Medulla oblongata (tissue), 1 donor: Measurements from ENCODE around the gene GPX8.

ENCODE experiments used
- DNase-seq: peaks from one replicate; pipeline ENCODE4 v3.0.0-alpha.2; 2015; ENCODE audit errors: extremely low spot score

The GPX8 gene

DNA sequence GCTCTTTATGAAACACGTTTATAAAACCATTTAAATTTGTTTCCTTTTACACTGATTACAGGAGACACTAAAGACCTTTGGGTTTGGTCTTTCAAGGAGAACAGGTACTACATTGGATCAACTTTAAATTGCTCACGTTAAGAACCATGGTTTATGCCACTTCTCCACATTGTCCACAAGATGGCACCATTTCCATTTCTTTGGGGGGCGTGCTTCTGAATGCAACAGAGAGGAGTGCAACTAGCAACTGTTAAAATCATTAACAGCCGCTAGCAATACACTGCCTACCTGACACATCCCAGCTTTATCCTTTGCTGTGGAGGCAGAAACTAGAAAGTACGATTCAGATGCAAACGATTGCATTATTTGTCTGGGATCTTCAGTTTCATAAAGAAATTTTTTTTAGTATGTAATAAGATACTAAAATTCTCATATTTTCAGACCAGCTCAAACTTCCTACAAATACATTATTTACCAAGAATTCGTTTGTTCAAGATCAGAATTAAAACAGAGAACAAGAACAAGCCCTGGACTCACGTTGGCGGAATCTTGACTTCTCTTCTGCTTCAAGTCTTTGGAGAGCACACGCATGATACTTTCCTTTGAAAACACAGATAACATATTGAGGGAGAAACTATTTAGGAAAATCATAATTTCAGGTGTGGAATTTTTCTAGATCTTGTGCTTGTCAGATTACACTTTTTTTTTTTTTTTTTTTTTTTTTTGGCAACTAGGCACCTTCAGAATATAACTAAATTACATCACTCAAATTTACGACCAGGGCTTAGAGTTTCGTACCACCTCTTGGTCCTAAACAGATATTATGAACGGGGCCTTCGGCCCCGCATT, 12.3 kb downstream of the GPX8 start:
- DNase-seq: peak; percentile 96

DNA sequence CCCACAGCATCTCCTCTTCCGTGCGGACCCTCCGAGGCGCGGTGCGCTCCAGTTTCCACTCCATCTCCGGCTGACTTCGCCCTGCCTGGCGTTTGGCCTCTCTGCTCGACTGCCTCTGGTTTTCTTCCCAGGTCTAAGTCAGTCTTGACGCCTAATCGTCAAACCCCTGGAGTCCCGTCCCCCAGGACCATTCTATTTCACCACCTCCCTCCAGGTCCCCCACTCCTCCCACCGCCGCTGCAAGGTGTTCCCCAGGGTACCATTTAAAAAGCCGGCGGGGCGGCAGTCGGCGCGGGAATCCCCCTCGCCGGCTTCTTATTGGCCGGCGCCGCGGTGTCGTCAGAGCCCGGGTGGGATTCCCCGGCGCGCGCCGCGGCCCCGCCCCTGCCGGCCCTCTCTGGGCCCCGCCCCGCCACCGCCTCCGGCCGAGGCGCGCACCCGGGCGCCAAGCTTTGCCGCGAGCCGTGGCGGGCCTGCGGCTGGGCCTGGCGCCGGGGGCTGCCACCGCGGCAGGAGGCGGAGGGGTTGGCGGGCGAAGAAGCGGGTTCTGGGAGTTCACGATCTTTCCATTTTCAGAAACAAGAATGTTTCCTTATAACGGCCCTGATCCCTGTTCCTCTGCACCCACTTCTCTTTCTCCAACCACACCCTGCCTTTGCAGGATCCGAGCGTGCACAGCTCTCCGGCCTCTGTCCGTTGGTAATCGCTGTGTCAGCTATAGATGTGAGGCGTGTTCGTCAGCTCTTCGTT, 13.1 kb downstream of the GPX8 start, which contains the start of gene CDC20B:
Gene CDC20B, minus strand, starts transcription at position 241 of the 750 bp plus-strand sequence. Its CDS starts 177 bp downstream, at position 64.
- peak; percentile 27 for DNase-seq

DNA sequence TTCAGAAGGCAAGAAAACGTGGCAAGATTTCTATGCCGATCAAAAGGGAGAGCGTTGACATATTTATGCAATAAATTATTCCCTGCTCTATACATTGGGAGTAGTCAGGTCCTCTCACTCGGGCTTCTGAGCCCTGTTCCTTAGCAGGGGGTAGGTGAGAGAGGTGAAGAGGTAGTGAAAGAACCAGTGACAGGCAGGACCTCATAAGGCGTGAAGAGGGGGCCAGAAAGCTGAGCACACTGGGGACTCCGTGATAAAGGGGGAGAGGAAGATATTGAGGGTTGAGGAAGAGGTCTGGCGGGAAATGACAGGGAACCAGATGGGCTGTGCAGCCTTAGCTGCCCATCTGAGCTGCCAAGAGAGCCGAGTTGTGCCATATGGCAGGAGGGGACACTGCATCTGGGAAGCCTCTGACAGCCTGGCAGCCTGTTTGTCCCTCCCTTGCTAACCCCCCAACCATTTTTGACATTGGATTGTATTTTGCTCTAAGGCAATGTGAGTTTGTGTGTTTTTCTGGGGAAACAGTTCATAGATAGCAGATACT, 13.8 kb downstream of the GPX8 start:
- DNase-seq: no peak

DNA sequence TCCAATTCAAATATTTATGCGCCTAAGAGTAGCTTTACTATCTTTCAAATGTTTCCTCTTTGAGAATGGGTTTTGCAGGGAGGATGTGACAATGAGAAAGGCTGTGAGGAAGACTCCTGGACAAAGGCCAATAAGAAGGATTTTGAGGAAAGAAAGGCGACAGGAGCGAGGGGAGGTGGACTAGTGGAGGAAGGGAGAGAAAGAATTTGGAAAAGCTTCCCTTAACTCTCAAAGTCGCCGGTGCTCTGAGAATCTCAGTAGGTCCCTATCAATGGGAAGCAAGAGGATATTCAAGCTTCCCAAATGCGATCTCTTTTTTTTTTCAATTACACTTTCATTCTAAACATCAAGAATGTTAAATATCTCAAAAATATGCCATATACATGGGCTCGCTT, 15.8 kb downstream of the GPX8 start:
- DNase-seq: no peak

DNA sequence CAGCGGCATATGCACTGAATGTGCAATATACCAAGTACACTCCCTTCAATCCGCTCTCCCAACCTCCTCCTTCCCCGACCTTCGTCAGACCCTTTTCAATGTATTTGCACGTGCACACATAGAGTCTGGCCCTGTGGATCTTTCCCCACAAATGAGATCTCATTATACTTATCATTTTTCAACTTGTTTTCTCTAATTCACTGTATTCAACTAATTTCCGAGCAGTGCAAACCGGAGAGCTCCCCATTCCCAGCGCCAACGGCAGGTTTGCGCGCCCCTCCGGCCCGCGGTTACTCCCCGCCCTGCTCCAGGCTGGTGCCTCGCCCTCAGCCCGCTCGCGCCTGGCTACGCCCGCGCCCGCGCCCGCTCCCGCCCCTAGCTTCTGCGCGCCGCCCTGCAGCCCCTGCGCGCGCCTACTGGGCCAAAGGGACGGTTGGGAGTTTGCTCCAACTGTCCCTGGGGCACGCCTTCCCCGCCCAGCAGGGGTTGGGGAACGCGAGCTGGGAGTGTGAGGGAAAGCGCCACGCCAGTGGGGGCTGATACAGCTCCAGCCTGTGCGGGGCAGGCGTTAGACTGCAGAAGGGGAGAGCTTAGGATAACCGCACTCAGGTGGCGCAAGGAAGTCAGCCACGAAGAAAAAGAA, 16.3 kb downstream of the GPX8 start:
- no peak for DNase-seq

DNA sequence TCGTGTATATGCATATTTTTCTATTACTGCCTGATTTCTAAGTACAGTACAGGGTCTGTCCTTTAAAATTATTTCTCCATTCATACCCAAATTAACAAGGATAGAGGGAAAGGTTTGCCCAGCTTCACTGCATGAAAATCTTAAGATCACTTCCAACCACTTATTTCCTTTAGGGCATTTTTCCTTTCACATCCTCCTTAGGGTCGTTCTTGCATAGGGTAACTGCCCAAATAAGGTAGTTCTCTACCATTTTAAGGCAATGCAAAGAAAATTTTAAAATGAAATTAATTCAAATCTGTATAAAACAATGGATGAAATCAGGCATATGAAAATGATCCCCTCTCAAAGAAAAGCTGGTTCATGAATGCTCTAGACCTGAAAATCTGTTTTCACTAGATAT, 17.1 kb downstream of the GPX8 start:
- DNase-seq: no peak

DNA sequence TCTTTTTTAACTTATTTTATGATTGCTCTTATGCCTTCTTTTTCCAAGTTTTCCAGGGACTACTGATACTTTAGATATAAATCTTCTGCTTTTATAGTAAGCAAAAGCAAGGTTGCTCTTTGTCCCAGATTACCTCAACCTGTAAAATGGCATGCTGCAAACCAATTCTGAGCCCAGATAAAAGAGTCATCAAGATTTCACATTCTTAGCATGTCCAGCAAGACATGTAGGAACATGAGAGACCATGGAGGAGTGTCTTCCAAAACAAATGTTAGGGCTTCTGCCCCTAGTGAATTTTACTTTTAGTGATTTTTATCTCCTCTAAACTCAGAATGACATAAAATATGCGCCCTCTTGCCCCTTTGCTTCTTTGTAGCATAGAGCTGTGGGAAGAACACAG, 20.0 kb downstream of the GPX8 start:
- no peak for DNase-seq

DNA sequence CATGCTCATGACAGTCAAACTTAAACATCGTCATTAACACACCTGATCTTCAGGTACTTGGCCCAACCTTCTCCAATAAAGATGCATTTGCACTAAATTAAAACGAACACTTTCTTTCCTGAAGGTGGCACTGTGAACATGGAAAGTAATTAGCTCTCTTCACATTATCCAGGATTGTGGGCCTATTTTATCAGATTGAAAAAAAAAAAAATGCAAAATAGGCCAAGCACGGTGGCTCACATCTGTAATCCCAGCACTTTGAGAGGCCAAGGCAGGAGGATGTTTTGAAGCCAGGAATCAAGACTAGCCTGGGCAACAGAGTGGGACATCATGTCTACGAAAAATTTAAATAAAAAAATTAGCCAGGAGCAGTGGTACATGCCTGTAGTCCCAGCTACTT, 27.4 kb downstream of the GPX8 start:
- DNase-seq: no peak

DNA sequence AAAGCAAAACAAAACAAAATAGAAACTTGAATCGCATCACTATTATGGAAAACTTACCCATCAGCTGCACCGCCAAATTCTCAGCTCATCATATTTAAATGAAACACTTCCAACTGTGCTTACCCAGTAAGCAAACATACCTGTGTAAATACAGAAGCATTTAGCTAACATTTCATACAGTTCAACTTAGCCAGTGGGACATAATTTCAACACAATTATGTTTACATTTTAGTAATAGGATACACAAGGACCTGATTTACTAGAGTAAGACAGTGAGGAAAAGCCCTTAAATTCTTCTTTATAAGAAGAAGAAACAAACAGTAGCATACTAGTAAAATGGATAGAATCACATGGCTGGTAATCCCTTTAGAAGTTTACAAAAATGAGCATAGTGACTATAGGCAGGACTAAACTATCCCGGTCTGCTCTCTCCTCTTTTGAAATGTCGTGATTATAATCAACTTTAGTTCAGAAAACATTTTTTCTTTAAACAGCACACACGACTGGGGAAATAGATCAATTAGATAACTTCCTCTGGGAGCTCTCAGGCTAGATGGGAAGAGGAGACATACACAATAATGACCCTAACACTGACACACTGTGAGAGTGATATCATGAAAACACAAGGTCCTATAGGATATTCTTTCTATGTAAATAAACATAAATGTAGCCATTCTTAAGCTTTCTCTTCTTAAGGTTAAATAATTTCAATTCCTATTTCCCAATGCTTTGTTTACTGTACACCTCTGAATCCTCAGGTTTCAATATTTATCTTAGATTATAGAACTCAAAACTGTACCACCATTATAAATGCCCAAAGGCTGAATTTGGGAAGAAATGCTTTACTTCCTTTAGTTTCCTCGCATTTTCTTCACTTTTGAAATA, 28.9 kb downstream of the GPX8 start:
- no peak for DNase-seq

DNA sequence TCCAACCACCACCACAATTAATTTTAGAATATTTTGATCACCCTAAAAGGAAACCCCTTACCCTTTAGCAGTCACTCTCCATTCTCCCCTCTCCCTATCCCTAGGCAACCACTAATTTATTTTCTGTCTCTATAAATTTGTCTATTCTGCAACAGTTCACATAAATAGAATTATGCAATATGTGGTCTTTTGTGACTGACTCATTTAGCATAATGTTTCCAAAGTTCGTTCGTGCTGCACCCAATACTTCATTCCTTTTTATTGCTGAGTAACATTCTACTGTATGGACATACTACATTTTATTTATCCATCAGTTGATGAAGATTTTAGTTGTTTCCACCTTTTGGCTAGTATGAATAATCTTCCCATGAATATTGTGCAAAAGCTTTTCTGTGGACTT, 31.2 kb downstream of the GPX8 start:
- DNase-seq: no peak

DNA sequence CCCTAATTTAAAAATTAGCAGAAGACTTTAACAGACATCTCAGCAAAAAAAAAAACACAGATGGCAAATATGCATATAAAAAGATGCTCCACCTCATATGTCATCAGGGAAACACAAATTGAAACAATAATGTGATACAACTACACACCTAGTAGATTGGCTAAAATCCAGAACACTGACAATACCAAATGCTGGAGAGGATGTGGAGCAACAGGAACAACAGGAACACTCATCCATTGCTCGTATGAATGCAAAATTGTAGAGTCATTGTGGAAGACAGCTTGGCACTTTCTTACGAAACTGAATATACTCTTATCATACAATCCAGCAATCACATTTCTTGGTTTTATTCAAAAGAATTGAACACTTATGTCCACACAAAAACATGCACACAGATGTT, 45.0 kb downstream of the GPX8 start:
- DNase-seq: no peak

DNA sequence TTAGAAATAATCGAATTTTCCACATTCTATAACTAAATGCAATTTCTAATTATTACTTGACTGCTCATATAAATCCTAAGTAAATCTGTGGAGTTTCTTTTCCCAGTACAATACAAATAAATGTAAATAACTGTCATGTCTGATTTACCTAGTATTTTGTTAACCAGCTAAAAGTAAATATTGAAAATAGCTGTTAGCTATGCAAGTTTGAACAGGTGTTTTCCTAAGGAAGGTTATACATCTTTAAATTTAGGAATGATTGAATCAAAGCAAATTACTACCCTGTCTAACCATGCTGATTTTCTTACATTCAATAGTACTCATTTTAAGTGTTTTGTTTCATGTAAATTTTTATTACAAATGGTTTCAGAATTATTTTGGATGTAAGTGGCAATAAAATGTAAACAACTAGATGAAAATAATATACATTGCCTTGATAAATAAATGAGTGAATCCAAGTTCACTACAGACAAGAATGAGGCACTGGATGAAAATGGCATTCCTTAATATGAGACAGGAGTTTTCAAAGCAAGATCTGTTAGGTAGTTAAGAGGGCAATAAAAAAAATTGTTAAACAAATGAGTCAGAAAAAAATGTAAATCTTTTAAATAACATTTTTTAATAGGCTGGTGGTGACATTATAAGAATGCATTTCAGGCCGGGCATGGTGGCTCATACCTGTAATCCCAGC, 51.4 kb downstream of the GPX8 start:
- DNase-seq: no peak
